GM12865 (cell line): Measurements from ENCODE around the gene KRT15.

ENCODE experiments used
- DNase-seq: peaks from one replicate; pipeline ENCODE4 v3.0.0; 2010; ENCODE audit warnings: low read depth
- H3K4me3 ChIP-seq: 2 replicates; pipeline ENCODE4 v1.5.1; 2011; ENCODE audit warnings: mild to moderate bottlenecking, low read depth, low read length, control low read depth
- TF ChIP-seq, protein P1 (sequence below): IDR thresholded peaks from 2 replicates; pipeline ENCODE4 v1.5.1; 2011; ENCODE audit warnings: low read length, control low read depth, low read depth, inconsistent platforms; ENCODE audit not compliant: insufficient read depth; ENCODE audit errors: missing control alignments

The KRT15 gene

DNA sequence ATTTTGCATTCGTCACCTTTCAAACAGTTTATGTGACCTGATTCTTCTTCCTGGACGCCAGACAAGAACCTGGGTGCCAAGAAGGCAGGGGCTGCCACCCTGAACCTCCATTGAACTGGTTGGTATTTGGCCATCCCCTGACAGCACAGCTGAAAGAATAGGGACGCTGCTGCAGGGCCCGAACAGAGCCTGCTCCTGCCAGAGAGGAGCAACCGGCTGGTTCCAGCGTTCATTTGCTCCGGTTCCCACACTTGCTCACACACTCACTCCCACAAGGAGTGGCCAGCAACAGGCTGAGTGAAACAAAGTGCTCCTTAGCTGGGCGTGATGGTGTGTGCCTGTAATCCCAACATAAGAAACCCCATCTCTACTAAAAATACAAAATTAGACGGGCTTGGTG is 38.2 kb upstream of the KRT15 start:
- TF ChIP-seq, protein P1, sequence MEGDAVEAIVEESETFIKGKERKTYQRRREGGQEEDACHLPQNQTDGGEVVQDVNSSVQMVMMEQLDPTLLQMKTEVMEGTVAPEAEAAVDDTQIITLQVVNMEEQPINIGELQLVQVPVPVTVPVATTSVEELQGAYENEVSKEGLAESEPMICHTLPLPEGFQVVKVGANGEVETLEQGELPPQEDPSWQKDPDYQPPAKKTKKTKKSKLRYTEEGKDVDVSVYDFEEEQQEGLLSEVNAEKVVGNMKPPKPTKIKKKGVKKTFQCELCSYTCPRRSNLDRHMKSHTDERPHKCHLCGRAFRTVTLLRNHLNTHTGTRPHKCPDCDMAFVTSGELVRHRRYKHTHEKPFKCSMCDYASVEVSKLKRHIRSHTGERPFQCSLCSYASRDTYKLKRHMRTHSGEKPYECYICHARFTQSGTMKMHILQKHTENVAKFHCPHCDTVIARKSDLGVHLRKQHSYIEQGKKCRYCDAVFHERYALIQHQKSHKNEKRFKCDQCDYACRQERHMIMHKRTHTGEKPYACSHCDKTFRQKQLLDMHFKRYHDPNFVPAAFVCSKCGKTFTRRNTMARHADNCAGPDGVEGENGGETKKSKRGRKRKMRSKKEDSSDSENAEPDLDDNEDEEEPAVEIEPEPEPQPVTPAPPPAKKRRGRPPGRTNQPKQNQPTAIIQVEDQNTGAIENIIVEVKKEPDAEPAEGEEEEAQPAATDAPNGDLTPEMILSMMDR = no peak
- DNase-seq = no peak
- no peak overlapping the region for H3K4me3 ChIP-seq

- no peak overlapping the region for H3K4me3 ChIP-seq
- no peak for DNase-seq
- TF ChIP-seq, protein P1 = no peak
These were observed 37.6 kb upstream of the KRT15 start for GRCh38 chr17:41556306-41556705.

DNA sequence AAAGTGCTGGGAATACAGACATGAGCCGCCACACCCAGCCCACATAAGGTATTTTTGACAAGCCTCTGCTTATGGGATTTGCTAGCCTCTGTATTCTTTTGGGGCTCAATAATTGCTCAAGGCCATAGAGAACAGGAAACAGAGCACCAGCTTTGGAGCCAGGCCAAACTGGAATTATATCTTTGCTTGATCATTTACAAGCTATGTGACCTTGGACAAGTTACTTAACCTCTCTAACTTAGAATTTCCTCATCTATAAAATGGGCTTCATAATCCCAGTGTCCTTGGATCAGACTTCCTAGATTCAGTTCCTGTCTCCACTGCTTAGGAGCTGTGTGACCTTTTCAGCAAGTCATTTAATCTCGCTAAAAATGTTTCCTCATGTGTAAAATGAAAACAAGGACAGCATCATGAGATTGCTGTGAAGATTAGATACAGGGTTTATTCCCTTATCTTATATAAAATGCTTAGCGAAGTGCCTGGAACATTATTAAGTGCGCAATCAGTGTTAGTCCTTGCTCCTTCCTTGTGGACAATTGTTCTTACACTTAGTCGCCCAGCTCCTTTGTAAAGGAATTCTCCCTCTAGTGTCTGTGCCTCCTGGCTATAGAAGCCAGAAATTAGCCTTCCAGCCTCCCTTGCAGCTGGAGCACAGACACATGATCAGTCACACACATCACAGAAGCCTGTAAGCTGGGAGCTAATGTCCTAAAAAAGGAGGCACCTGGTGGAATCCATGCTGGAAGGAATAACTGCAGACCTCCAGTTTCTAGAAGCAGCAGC is 36.6 kb upstream of the KRT15 start:
- no peak for DNase-seq
- TF ChIP-seq, protein P1 = no peak
- no peak overlapping the region for H3K4me3 ChIP-seq

DNA sequence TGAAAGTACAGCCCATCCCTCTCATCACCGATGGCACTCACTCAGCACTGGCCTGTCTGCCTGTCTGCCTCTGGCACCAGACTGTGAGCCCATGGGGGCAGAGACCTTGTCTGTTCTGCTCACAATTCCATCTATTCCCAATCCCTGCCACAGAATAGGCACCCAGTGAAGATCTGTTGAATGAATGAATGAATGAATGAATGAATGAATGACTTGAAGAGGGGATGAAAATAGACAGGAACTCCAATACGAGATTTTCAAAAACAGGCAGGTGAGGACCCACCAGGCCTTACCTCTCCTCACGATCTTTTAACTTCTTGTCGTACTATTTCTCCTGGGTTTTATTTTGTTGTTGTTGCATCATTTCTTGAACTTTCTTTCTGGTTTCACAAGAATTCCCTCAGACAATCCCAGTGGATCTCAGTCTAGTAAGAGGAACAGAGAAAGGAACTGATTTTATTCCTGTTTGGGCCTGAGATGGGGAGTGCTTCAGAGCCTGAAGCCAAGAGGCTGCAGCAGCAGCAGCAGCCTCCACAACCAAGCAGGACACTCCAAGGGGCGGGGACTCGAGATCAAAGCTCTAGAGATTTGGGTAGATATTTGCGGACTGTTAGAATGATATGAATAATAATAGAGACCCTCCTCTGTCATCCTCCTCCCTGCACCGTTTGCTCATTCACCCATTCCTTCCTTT is 35.4 kb upstream of the KRT15 start:
- TF ChIP-seq, protein P1 = no peak
- no peak for DNase-seq
- no peak overlapping the region for H3K4me3 ChIP-seq

DNA sequence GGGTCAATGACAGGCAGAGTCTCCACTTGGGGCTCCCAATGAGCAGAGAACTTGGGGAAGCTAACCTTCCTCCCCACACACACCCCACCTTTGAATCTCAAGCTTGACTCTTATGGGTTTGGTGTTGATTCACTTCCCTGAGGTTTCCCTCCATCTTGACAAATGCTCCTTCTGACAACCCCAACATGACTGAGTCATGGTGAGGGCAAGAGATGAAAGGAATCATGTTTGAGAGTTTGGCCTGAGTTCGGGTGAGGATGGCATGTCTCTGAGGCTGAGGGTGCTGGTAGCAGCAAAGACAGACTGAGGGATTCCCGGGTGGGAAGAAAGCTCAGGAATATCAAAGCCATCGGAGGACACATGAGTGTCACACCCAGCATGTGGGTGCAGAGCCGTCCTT is 34.5 kb upstream of the KRT15 start:
- no peak for DNase-seq
- H3K4me3 ChIP-seq = no peak overlapping the region
- TF ChIP-seq, protein P1 = no peak

- TF ChIP-seq, protein P1 = no peak
- H3K4me3 ChIP-seq = no peak overlapping the region
- DNase-seq = no peak
These were observed 33.8 kb upstream of the KRT15 start for GRCh38 chr17:41552455-41552854.

GRCh38 chr17:41551365-41551764 is 32.7 kb upstream of the KRT15 start:
- TF ChIP-seq, protein P1 = no peak
- DNase-seq = no peak
- no peak overlapping the region for H3K4me3 ChIP-seq
